Activated CD8-positive, alpha-beta memory T cell treated with anti-CD3 and anti-CD28 coated beads, Interleukin-2, amount 10 ng/mL, durations not matched to agents 7 days and 5 days (primary cell): ENCODE measurements around the gene HDAC1. TPM values are rescaled to one million over a fixed set of nuclear protein-coding genes. Genes with fewer than 3 reads are reported as not detected.

Experiments
- total RNA-seq, 2 experiments: library from RNA; stranded (reverse); gene quantifications; one replicate each; pipeline ENCODE4 v1.2.3, GENCODE V29; 2021

The HDAC1 gene
- total RNA-seq, 2 experiments from 2014 or later, result 183 to 189 TPM

Other genes with a start within 250 kb of the HDAC1 start
- gene TMEM39B, start 219.1 kb upstream of the HDAC1 start, total RNA-seq, result 10 to 100 TPM; 27.3 to 30.0 TPM
- 10 to 100 TPM; 59.6 to 82.8 TPM for gene KPNA6, start 184.0 kb upstream of the HDAC1 start, total RNA-seq
- gene TXLNA, start 112.4 kb upstream of the HDAC1 start, total RNA-seq, result 100 to 1,000 TPM in 1 of 2 experiments, 10 to 100 TPM in 1; 85.8 to 104 TPM
- gene CCDC28B, start 91.5 kb upstream of the HDAC1 start, total RNA-seq, result 10 to 100 TPM; 33.0 to 43.3 TPM
- gene IQCC, start 86.4 kb upstream of the HDAC1 start, total RNA-seq, result 1 to 10 TPM; 5.4 to 7.2 TPM
- under 1 TPM in 1 of 2 experiments, not detected in 1; 0.16 TPM for gene DCDC2B, start 83.0 kb upstream of the HDAC1 start, total RNA-seq
- 10 to 100 TPM; 11.7 to 12.3 TPM for gene TMEM234, start 69.7 kb upstream of the HDAC1 start, total RNA-seq
- 100 to 1,000 TPM; 162 to 227 TPM for gene EIF3I, start 69.7 kb upstream of the HDAC1 start, total RNA-seq
- 1 to 10 TPM in 1 of 2 experiments, under 1 TPM in 1; 0.80 to 1.2 TPM for gene FAM167B, start 44.9 kb upstream of the HDAC1 start, total RNA-seq
- gene LCK, start 40.8 kb upstream of the HDAC1 start, total RNA-seq, result 100 to 1,000 TPM; 441 to 481 TPM
- 10 to 100 TPM; 11.2 to 11.8 TPM for gene MARCKSL1, start 44.1 kb downstream of the HDAC1 start, total RNA-seq
- gene FAM229A, start 70.4 kb downstream of the HDAC1 start, total RNA-seq, result 1 to 10 TPM; 4.1 to 5.4 TPM
- gene TSSK3, start 70.5 kb downstream of the HDAC1 start, total RNA-seq, result under 1 TPM; 0.70 TPM
- 10 to 100 TPM; 39.8 to 43.3 TPM for gene BSDC1, start 102.4 kb downstream of the HDAC1 start, total RNA-seq
- gene ZBTB8B, start 173.0 kb downstream of the HDAC1 start, total RNA-seq, result not detected
- gene ZBTB8A, start 247.3 kb downstream of the HDAC1 start, total RNA-seq, result under 1 TPM in 1 of 2 experiments, not detected in 1; 0.23 TPM